ENCODE results near the gene UQCC2. TPM values are rescaled to one million over a fixed set of nuclear protein-coding genes. Genes with fewer than 3 reads are reported as not detected.

UQCC2 gene
- total RNA-seq, 4 donors from 2014 or later: 11.3 to 39.4 (median 21.7) TPM

DNA sequence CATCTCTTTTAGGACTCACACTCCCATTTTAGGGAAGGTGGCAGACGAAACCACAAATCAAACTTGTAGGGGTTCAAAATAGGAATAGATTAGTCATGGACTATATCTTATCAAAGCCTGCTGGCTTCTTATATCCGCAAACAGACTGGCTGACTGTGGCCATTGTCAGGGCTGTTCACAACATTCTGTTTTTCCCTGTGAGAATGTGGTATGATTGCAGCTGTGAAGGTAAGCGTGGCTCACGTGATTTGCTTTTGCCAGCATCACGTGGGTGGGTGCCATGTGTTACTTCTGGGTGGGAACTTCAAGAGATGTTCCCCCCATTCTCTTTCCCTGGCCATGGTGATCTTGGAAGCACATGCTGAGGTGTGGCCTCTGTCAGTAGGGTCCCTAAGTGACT, 29.3 kb upstream of the UQCC2 start:
- peaks cover 19% of the 10 kb centered on the region for H3K4me1 ChIP-seq
- H3K9me3 ChIP-seq: no peaks in the 10 kb centered on the region
- no peak for DNase-seq (ENCODE audit: low spot score in 2 of 2)
- no peak overlapping the region for H3K4me3 ChIP-seq
- H3K27me3 ChIP-seq: peaks cover 15% of the 10 kb centered on the region
- H3K36me3 ChIP-seq: no peaks in the 10 kb centered on the region
- no peak overlapping the region for H3K27ac ChIP-seq
- TF ChIP-seq, protein P1, sequence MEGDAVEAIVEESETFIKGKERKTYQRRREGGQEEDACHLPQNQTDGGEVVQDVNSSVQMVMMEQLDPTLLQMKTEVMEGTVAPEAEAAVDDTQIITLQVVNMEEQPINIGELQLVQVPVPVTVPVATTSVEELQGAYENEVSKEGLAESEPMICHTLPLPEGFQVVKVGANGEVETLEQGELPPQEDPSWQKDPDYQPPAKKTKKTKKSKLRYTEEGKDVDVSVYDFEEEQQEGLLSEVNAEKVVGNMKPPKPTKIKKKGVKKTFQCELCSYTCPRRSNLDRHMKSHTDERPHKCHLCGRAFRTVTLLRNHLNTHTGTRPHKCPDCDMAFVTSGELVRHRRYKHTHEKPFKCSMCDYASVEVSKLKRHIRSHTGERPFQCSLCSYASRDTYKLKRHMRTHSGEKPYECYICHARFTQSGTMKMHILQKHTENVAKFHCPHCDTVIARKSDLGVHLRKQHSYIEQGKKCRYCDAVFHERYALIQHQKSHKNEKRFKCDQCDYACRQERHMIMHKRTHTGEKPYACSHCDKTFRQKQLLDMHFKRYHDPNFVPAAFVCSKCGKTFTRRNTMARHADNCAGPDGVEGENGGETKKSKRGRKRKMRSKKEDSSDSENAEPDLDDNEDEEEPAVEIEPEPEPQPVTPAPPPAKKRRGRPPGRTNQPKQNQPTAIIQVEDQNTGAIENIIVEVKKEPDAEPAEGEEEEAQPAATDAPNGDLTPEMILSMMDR (IDR thresholded peaks at IDR 0.05): no peak
- TF ChIP-seq POLR2AphosphoS5 (IDR thresholded peaks at IDR 0.05) (no peak), POLR2A (IDR thresholded peaks at IDR 0.05) (no peak), EP300 (IDR thresholded peaks at IDR 0.05) (no peak)
- 87% methylated on average over 5 of the region's 5 CpGs for WGBS

- Histone ChIP-seq H3K36me3 (no peaks in the 10 kb centered on the region), H3K27me3 (peaks cover 15% of the 10 kb centered on the region), H3K27ac (no peak overlapping the region), H3K9me3 (no peaks in the 10 kb centered on the region), H3K4me1 (peaks cover 15% of the 10 kb centered on the region), H3K4me3 (no peak overlapping the region)
- WGBS: 56% methylated on average over 4 of the region's 6 CpGs
- TF ChIP-seq POLR2A (IDR thresholded peaks at IDR 0.05) (no peak), EP300 (IDR thresholded peaks at IDR 0.05) (no peak), POLR2AphosphoS5 (IDR thresholded peaks at IDR 0.05) (no peak)
- TF ChIP-seq, protein P1 (IDR thresholded peaks at IDR 0.05): no peak
- DNase-seq (ENCODE audit: low spot score in 2 of 2): no peak
These were observed 28.7 kb upstream of the UQCC2 start for GRCh38 chr6:33740204-33740608.

- TF ChIP-seq POLR2AphosphoS5 (IDR thresholded peaks at IDR 0.05) (no peak), EP300 (IDR thresholded peaks at IDR 0.05) (no peak), POLR2A (IDR thresholded peaks at IDR 0.05) (no peak)
- TF ChIP-seq, protein P1 (IDR thresholded peaks at IDR 0.05): no peak
- H3K4me3 ChIP-seq: no peak overlapping the region
- no peak for DNase-seq (ENCODE audit: low spot score in 2 of 2)
- H3K36me3 ChIP-seq: no peaks in the 10 kb centered on the region
- 71% methylated on average over 5 of the region's 5 CpGs for WGBS
- peaks cover 15% of the 10 kb centered on the region for H3K27me3 ChIP-seq
- peaks cover 8% of the 10 kb centered on the region for H3K4me1 ChIP-seq
- no peaks in the 10 kb centered on the region for H3K9me3 ChIP-seq
- no peak overlapping the region for H3K27ac ChIP-seq
These were observed 28.1 kb upstream of the UQCC2 start for GRCh38 chr6:33739571-33739970.

DNA sequence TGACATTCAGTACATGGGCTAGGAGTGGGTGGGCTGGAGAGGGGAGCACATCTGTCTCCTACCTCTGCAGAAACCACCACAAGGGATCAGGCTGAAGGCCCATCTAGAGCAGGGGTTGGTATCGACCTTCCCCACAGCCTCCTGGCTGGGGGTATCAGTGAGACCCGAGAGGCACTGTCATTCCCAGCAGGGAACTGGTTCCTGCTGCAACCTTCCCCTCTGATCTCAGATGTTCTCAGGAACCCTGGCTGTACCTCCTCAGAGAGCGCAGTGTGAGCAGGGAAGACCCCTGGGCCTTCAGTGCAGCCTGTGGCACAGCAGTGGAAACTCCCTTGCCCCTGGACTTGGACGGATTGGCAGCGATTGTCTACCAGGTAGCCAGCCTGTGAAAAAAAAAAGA, 27.4 kb upstream of the UQCC2 start:
- no peak for DNase-seq (ENCODE audit: low spot score in 2 of 2)
- H3K27me3 ChIP-seq: peaks cover 12% of the 10 kb centered on the region
- H3K27ac ChIP-seq: no peak overlapping the region
- no peak overlapping the region for H3K4me3 ChIP-seq
- H3K36me3 ChIP-seq: no peaks in the 10 kb centered on the region
- H3K4me1 ChIP-seq: peaks cover 2% of the 10 kb centered on the region
- TF ChIP-seq POLR2A (IDR thresholded peaks at IDR 0.05): no peak
- TF ChIP-seq, protein P1 (IDR thresholded peaks at IDR 0.05): no peak
- TF ChIP-seq EP300 (IDR thresholded peaks at IDR 0.05): no peak
- no peak for TF ChIP-seq POLR2AphosphoS5 (IDR thresholded peaks at IDR 0.05)
- WGBS: no CpG with 5 or more reads among the region's 5 CpGs
- H3K9me3 ChIP-seq: no peaks in the 10 kb centered on the region

DNA sequence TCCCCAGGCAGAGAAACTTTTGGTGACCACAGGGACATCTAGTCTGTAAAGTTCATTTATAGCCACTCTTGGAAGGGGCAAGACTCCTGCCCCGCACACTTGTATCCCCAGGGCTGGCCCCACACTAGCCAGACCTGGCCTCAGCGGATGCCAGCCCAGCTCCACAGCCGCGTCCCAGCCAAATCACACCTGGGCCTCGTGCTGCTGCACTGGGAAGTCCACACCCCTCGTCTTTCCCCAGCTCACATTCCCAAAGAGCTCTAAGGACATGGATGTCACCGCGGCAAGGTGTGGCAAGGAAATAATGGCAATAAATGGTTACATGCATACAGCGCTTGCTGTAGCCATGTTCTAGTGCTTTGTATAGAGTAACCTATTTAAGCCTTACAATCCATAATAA, 26.7 kb upstream of the UQCC2 start:
- H3K27me3 ChIP-seq: peaks cover 11% of the 10 kb centered on the region
- no peak for DNase-seq (ENCODE audit: low spot score in 2 of 2)
- H3K36me3 ChIP-seq: no peaks in the 10 kb centered on the region
- no peak overlapping the region for H3K4me3 ChIP-seq
- H3K27ac ChIP-seq: no peak overlapping the region
- H3K9me3 ChIP-seq: no peaks in the 10 kb centered on the region
- no peaks in the 10 kb centered on the region for H3K4me1 ChIP-seq
- TF ChIP-seq POLR2AphosphoS5 (IDR thresholded peaks at IDR 0.05) (no peak), POLR2A (IDR thresholded peaks at IDR 0.05) (no peak), EP300 (IDR thresholded peaks at IDR 0.05) (no peak)
- TF ChIP-seq, protein P1 (IDR thresholded peaks at IDR 0.05): no peak
- WGBS: 89% methylated on average over 9 of the region's 9 CpGs

Measured in suprapubic skin (tissue), 4 donors.